Measurements from ENCODE around the gene CREB3. TPM values are rescaled to one million over a fixed set of nuclear protein-coding genes. Genes with fewer than 3 reads are reported as not detected.

Gene CREB3
- total RNA-seq, 1 experiment from 2014 or later, result 34.8 TPM

- Histone ChIP-seq H2AFZ (ENCODE audit: low read length) (no peak overlapping the region), H3K9me2 (replicated peaks; ENCODE audit: low read length) (no peaks in the 10 kb centered on the region), H3K9ac (ENCODE audit: low read length) (no peak overlapping the region), H3K27me3 (ENCODE audit: low read length) (no peaks in the 10 kb centered on the region), H3K4me1 (ENCODE audit: insufficient read depth, low read length) (0 out of 2 replicates have a peak, but pooled peaks cover 4% of the 10 kb centered on the region), H3K36me3 (ENCODE audit: low read depth, low read length) (no peaks in the 10 kb centered on the region), H3K4me2 (ENCODE audit: low read length) (no peak overlapping the region), H4K20me1 (ENCODE audit: low read length) (no peaks in the 10 kb centered on the region), H3F3A (ENCODE audit: low read length, unreplicated experiment) (no peaks in the 10 kb centered on the region), H3K4me3 (ENCODE audit: low read length) (no peak overlapping the region), H3K27ac (ENCODE audit: low read length) (no peak overlapping the region), H3K79me2 (ENCODE audit: low read length) (no peaks in the 10 kb centered on the region), H3K9me3 (ENCODE audit: low read length) (no peaks in the 10 kb centered on the region)
- intact Hi-C loops (cut with micrococcal nuclease), result loop anchor here (10.0 kb wide), 1 partner anchor 46 kb away; the partner anchor contains the start of genes FAM221B and TMEM8B
- DNase-seq, result no peak
- no peak for ATAC-seq
- CTCF ChIA-PET, result interaction anchor here (0.5 kb wide), 1 partner anchor 21 kb away, joined by 3 read pairs; no protein-coding TSS in a partner anchor
- no TSS peak for BruUV-seq (replicated peaks)
- POLR2A ChIA-PET (ENCODE audit: unreplicated experiment), result no interaction called here
- TF ChIP-seq, protein P1, sequence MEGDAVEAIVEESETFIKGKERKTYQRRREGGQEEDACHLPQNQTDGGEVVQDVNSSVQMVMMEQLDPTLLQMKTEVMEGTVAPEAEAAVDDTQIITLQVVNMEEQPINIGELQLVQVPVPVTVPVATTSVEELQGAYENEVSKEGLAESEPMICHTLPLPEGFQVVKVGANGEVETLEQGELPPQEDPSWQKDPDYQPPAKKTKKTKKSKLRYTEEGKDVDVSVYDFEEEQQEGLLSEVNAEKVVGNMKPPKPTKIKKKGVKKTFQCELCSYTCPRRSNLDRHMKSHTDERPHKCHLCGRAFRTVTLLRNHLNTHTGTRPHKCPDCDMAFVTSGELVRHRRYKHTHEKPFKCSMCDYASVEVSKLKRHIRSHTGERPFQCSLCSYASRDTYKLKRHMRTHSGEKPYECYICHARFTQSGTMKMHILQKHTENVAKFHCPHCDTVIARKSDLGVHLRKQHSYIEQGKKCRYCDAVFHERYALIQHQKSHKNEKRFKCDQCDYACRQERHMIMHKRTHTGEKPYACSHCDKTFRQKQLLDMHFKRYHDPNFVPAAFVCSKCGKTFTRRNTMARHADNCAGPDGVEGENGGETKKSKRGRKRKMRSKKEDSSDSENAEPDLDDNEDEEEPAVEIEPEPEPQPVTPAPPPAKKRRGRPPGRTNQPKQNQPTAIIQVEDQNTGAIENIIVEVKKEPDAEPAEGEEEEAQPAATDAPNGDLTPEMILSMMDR (conservative IDR thresholded peaks at IDR 0.05; ENCODE audit: low read depth, low read length), result no peak
- TF ChIP-seq EZH2 (IDR thresholded peaks at IDR 0.05; ENCODE audit: low read length, unreplicated experiment), result no peak
- TF ChIP-seq EZH2phosphoT487 (IDR thresholded peaks at IDR 0.05; ENCODE audit: borderline replicate concordance, low read length), result no peak
These were observed 46.0 kb downstream of the CREB3 start for GRCh38 chr9:35778496-35778895.

DNA sequence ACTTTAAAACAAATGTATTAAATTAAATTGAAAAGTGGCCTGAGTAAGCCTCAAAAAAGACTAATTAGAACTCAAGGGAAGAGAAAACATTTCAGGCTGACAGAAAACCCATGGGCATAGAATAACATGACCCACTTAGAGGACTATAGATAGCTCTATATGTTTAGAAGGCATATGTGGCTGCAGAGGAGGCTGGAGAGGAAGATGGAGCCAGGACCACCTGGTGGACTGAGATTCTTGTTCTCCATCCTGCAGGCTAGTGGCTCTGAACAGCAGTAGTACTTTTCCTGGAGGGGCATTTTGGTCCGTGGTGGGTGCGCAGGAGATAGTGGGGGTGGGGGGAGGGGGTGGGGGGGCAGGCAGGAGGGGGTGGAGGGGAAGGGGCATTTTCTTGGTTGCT lies 48.6 kb downstream of the CREB3 start:
- Histone ChIP-seq H3K27me3 (ENCODE audit: low read length) (no peaks in the 10 kb centered on the region), H3K4me1 (ENCODE audit: insufficient read depth, low read length) (0 out of 2 replicates have a peak, but pooled peaks cover under 1% of the 10 kb centered on the region), H4K20me1 (ENCODE audit: low read length) (no peaks in the 10 kb centered on the region), H3F3A (ENCODE audit: low read length, unreplicated experiment) (no peaks in the 10 kb centered on the region), H3K9me3 (ENCODE audit: low read length) (no peaks in the 10 kb centered on the region), H3K9me2 (replicated peaks; ENCODE audit: low read length) (no peaks in the 10 kb centered on the region), H3K4me3 (ENCODE audit: low read length) (no peak overlapping the region), H3K79me2 (ENCODE audit: low read length) (no peaks in the 10 kb centered on the region), H2AFZ (ENCODE audit: low read length) (no peak overlapping the region), H3K9ac (ENCODE audit: low read length) (no peak overlapping the region), H3K36me3 (ENCODE audit: low read depth, low read length) (no peaks in the 10 kb centered on the region), H3K4me2 (ENCODE audit: low read length) (no peak overlapping the region), H3K27ac (ENCODE audit: low read length) (no peak overlapping the region)
- TF ChIP-seq, protein P1 (conservative IDR thresholded peaks at IDR 0.05; ENCODE audit: low read depth, low read length), result no peak
- no peak for TF ChIP-seq EZH2phosphoT487 (IDR thresholded peaks at IDR 0.05; ENCODE audit: borderline replicate concordance, low read length)
- TF ChIP-seq EZH2 (IDR thresholded peaks at IDR 0.05; ENCODE audit: low read length, unreplicated experiment), result no peak
- CTCF ChIA-PET, result no interaction called here
- intact Hi-C loops (cut with micrococcal nuclease), result no loop called here
- BruUV-seq (replicated peaks), result no TSS peak
- DNase-seq, result no peak
- POLR2A ChIA-PET (ENCODE audit: unreplicated experiment), result no interaction called here
- ATAC-seq, result no peak

DNA sequence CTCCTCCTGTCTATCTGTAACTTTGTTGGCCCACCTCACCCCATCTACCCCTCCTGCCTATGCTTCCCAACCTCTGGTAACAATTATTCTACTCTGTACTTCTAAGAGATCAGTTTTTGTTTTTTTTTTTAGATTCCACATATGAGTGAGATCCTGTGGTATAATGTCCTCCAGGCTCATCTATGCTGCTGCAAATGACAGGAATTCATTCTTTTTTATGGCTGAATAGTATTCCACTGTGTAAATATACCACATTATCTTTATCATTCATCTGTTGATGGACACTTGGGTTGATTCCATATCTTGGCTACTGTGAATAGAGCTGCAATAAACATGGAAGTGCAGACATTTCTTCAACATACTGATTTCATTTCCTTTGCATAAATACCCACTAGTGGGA lies 51.0 kb downstream of the CREB3 start:
- no peak for DNase-seq
- Histone ChIP-seq H3F3A (ENCODE audit: low read length, unreplicated experiment) (no peaks in the 10 kb centered on the region), H3K4me3 (ENCODE audit: low read length) (no peak overlapping the region), H3K9me3 (ENCODE audit: low read length) (no peaks in the 10 kb centered on the region), H3K4me1 (ENCODE audit: insufficient read depth, low read length) (no peaks in the 10 kb centered on the region), H3K4me2 (ENCODE audit: low read length) (no peak overlapping the region), H3K9ac (ENCODE audit: low read length) (no peak overlapping the region), H4K20me1 (ENCODE audit: low read length) (no peaks in the 10 kb centered on the region), H3K27me3 (ENCODE audit: low read length) (no peaks in the 10 kb centered on the region), H2AFZ (ENCODE audit: low read length) (no peak overlapping the region), H3K79me2 (ENCODE audit: low read length) (no peaks in the 10 kb centered on the region), H3K27ac (ENCODE audit: low read length) (no peak overlapping the region), H3K9me2 (replicated peaks; ENCODE audit: low read length) (no peaks in the 10 kb centered on the region), H3K36me3 (ENCODE audit: low read depth, low read length) (no peaks in the 10 kb centered on the region)
- TF ChIP-seq EZH2phosphoT487 (IDR thresholded peaks at IDR 0.05; ENCODE audit: borderline replicate concordance, low read length) (no peak), EZH2 (IDR thresholded peaks at IDR 0.05; ENCODE audit: low read length, unreplicated experiment) (no peak)
- TF ChIP-seq, protein P1 (conservative IDR thresholded peaks at IDR 0.05; ENCODE audit: low read depth, low read length), result no peak
- ChIA-PET CTCF (no interaction called here), POLR2A (ENCODE audit: unreplicated experiment) (no interaction called here)
- no peak for ATAC-seq
- no TSS peak for BruUV-seq (replicated peaks)
- intact Hi-C loops (cut with micrococcal nuclease), result no loop called here
